Endothelial cell of umbilical vein (primary cell): ENCODE results near the gene ZNF423.

ENCODE experiments used
- CTCF ChIP-seq, 2 donors: IDR thresholded peaks; 1 replicate in 1 of 2; 2 replicates in 1 of 2; pipeline ENCODE4 v1.5.1; 2011; ENCODE audit warnings: low read length in 2 of 2, mild to moderate bottlenecking in 2 of 2, moderate library complexity in 2 of 2, control low read depth in 1 of 2, inconsistent platforms in 1 of 2, low read depth in 1 of 2; ENCODE audit not compliant: insufficient read depth in 1 of 2; ENCODE audit errors: extremely low read depth in 1 of 2
- EZH2 ChIP-seq: IDR thresholded peaks from 2 replicates; pipeline ENCODE4 v1.6.1; 2012; ENCODE audit warnings: borderline replicate concordance, low read depth, mild to moderate bottlenecking, moderate library complexity, low read length, inconsistent platforms; ENCODE audit not compliant: severe bottlenecking
- FOS ChIP-seq: IDR thresholded peaks from 2 replicates; pipeline ENCODE4 v1.6.1; 2011; ENCODE audit warnings: mild to moderate bottlenecking, low read length, moderate library complexity, borderline replicate concordance; ENCODE audit not compliant: insufficient read depth
- GATA2 ChIP-seq: IDR thresholded peaks from 2 replicates; pipeline ENCODE4 v1.7.0; 2011; ENCODE audit warnings: low read depth, mild to moderate bottlenecking, moderate library complexity, mixed read lengths, low read length; ENCODE audit not compliant: insufficient read length, insufficient read depth
- JUN ChIP-seq: IDR thresholded peaks from 2 replicates; pipeline ENCODE4 v1.6.1; 2011; ENCODE audit warnings: borderline replicate concordance, low read depth; ENCODE audit not compliant: insufficient read length, insufficient read depth
- MAX ChIP-seq: IDR thresholded peaks from 2 replicates; pipeline ENCODE4 v1.6.1; 2011; ENCODE audit not compliant: insufficient read depth, insufficient read length
- MYC ChIP-seq: IDR thresholded peaks from one replicate; pipeline ENCODE4 v1.6.1; 2011; ENCODE audit warnings: mild to moderate bottlenecking, low read depth, low read length
- POLR2A ChIP-seq: IDR thresholded peaks from 2 replicates; pipeline ENCODE4 v1.6.1; 2012; ENCODE audit warnings: low read depth, mild to moderate bottlenecking, control low read depth, low read length
- POLR2AphosphoS5 ChIP-seq: IDR thresholded peaks from 2 replicates; pipeline ENCODE4 v1.6.1; 2012; ENCODE audit warnings: low read depth, mild to moderate bottlenecking, control low read depth, low read length, moderate library complexity; ENCODE audit not compliant: insufficient read depth

- no peak for TF ChIP-seq CTCF (IDR thresholded peaks at IDR 0.05; ENCODE audit: extremely low read depth in 1 of 2, insufficient read depth in 1 of 2, low read depth in 1 of 2, low read length in 2 of 2)
- no peak for TF ChIP-seq EZH2
- TF ChIP-seq POLR2A, result no peak
- TF ChIP-seq FOS, result no peak
- no peak for TF ChIP-seq POLR2AphosphoS5
- TF ChIP-seq MAX, result no peak
- TF ChIP-seq GATA2, result no peak
- no peak for TF ChIP-seq MYC
- TF ChIP-seq JUN, result no peak
These were observed 121.6 kb downstream of the ZNF423 start for GRCh38 chr16:49734331-49734730.
